Upper lobe of left lung (tissue), 4 donors: Measurements from ENCODE around the gene SLC16A11.

ENCODE experiments used
- EP300 ChIP-seq, 4 donors: sonication (generic); formaldehyde crosslinking; IDR thresholded peaks; one replicate each; pipeline ENCODE4 v1.5.1; 2017; ENCODE audit warnings: antibody characterized with exemption in 4 of 4, control low read depth in 2 of 4
- POLR2A ChIP-seq, 4 donors: fragments of 450-650 bp; IDR thresholded peaks; one replicate each; pipeline ENCODE4 v1.5.1; 2016 to 2017; ENCODE audit warnings: antibody characterized with exemption in 4 of 4, mild to moderate bottlenecking in 2 of 4
- POLR2AphosphoS5 ChIP-seq, 2 donors: sonication (generic); formaldehyde crosslinking; IDR thresholded peaks; one replicate each; pipeline ENCODE4 v1.5.1; 2017; ENCODE audit warnings: antibody characterized with exemption in 2 of 2
- TF ChIP-seq, protein P1 (sequence below), 6 experiments: fragments of 450-650 bp in 4 of 6; fragments of 200-600 bp in 2 of 6; sonication (generic) in 2 of 6; IDR thresholded peaks; one replicate each; pipeline ENCODE4 v1.5.1; 2016 to 2019; ENCODE audit warnings: antibody characterized with exemption in 6 of 6

DNA sequence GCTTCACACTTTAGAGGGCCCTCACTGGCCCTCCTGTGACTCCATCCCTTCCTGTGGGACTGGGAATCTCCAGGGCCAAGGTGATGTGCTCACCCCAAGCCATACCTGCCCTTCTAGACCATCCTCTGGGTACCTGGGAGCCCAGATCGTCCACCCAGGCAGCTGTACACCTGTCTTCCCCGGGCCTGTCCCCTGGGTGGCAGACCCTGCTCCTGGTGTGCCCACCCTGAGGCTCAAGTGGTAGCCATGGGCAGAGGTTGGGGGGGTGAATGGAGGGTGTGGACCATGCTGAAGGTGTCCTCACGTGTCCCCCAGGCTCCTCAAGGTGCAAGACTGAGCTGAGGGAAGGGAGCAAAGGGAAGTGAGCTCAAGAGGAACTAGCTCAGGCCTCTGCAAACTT lies 26.8 kb upstream of the SLC16A11 start:
- TF ChIP-seq, protein P1, sequence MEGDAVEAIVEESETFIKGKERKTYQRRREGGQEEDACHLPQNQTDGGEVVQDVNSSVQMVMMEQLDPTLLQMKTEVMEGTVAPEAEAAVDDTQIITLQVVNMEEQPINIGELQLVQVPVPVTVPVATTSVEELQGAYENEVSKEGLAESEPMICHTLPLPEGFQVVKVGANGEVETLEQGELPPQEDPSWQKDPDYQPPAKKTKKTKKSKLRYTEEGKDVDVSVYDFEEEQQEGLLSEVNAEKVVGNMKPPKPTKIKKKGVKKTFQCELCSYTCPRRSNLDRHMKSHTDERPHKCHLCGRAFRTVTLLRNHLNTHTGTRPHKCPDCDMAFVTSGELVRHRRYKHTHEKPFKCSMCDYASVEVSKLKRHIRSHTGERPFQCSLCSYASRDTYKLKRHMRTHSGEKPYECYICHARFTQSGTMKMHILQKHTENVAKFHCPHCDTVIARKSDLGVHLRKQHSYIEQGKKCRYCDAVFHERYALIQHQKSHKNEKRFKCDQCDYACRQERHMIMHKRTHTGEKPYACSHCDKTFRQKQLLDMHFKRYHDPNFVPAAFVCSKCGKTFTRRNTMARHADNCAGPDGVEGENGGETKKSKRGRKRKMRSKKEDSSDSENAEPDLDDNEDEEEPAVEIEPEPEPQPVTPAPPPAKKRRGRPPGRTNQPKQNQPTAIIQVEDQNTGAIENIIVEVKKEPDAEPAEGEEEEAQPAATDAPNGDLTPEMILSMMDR (IDR thresholded peaks at IDR 0.05) = no peak
- TF ChIP-seq POLR2AphosphoS5 (IDR thresholded peaks at IDR 0.05) = no peak
- TF ChIP-seq EP300 (IDR thresholded peaks at IDR 0.05) = no peak
- no peak for TF ChIP-seq POLR2A (IDR thresholded peaks at IDR 0.05)
